ENCODE data around the gene ZKSCAN2.

DNA sequence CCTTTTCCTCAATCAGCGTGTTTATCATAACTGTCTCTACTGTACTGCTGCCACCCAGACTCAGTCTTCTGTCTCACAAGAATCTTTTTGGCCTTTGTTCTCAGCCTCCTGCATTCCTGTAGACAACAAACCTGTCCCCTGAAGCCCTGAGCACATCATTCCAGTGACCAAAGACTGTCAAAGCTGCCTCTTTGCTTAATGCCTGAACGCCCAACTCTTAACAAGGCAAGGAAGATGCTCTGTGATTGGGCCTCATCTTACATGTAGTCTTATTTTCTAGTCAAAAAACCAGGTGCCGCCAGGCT, 70.2 kb downstream of the ZKSCAN2 start:
- TF ChIP-seq CTCF (IDR thresholded peaks at IDR 0.05) (no peak), POLR2A (IDR thresholded peaks at IDR 0.05) (no peak), POLR2AphosphoS5 (IDR thresholded peaks at IDR 0.05) (no peak), EP300 (IDR thresholded peaks at IDR 0.05; ENCODE audit: low read depth) (no peak)
